H9 (cell line): ENCODE data around the gene BMPR1A. TPM values are rescaled to one million over a fixed set of nuclear protein-coding genes. Genes with fewer than 3 reads are reported as not detected.

Experiments used
- DNase-seq: peaks from one replicate; pipeline ENCODE4 v3.0.0-alpha.2; 2017
- H2AFZ ChIP-seq: one replicate; pipeline ENCODE4 v1.6.1; 2013; ENCODE audit warnings: mild to moderate bottlenecking, low read length, control low read depth, moderate library complexity
- H2AK5ac ChIP-seq: 2 replicates; pipeline ENCODE4 v1.6.1; 2013; ENCODE audit warnings: low read length, control low read depth, mixed read lengths; ENCODE audit not compliant: insufficient read length
- H2BK120ac ChIP-seq: one replicate; pipeline ENCODE4 v1.6.1; 2013; ENCODE audit warnings: low read depth, mild to moderate bottlenecking, low read length, control low read depth, inconsistent platforms; ENCODE audit not compliant: poor library complexity, severe bottlenecking
- H2BK12ac ChIP-seq: 2 replicates; pipeline ENCODE4 v1.6.1; 2013; ENCODE audit warnings: low read length, control low read depth, mixed read lengths, low read depth; ENCODE audit not compliant: insufficient read length
- H2BK15ac ChIP-seq: 2 replicates; pipeline ENCODE4 v1.6.1; 2013; ENCODE audit warnings: low read depth, low read length, control low read depth
- H2BK20ac ChIP-seq: one replicate; pipeline ENCODE4 v1.6.1; 2013; ENCODE audit warnings: low read depth, mild to moderate bottlenecking, low read length, control low read depth, inconsistent platforms; ENCODE audit not compliant: poor library complexity, severe bottlenecking
- H2BK5ac ChIP-seq: 2 replicates; pipeline ENCODE4 v1.6.1; 2013; ENCODE audit warnings: low read length, control low read depth, mixed read lengths; ENCODE audit not compliant: insufficient read length
- H3K14ac ChIP-seq: 2 replicates; pipeline ENCODE4 v1.6.1; 2013; ENCODE audit warnings: low read length, control low read depth; ENCODE audit not compliant: insufficient read depth
- H3K18ac ChIP-seq: 2 replicates; pipeline ENCODE4 v1.6.1; 2013; ENCODE audit warnings: low read depth, mild to moderate bottlenecking, mixed read lengths, low read length, control low read depth; ENCODE audit not compliant: insufficient read length
- H3K23ac ChIP-seq: 2 replicates; pipeline ENCODE4 v1.6.1; 2013; ENCODE audit warnings: low read length, control low read depth, mixed read lengths, low read depth; ENCODE audit not compliant: insufficient read length
- H3K23me2 ChIP-seq: 2 replicates; pipeline ENCODE4 v1.6.1; 2013; ENCODE audit warnings: low read depth, mild to moderate bottlenecking, mixed read lengths, low read length, control low read depth; ENCODE audit not compliant: insufficient read length, poor library complexity, severe bottlenecking
- H3K27ac ChIP-seq: 2 replicates; pipeline ENCODE4 v1.5.1; 2013; ENCODE audit warnings: low read length, control low read depth, mixed read lengths, low read depth; ENCODE audit not compliant: insufficient read length
- H3K27me3 ChIP-seq: 2 replicates; pipeline ENCODE4 v1.6.1; 2013; ENCODE audit warnings: low read length, control low read depth, inconsistent platforms; ENCODE audit not compliant: insufficient read depth
- H3K4ac ChIP-seq: 2 replicates; pipeline ENCODE4 v1.6.1; 2013; ENCODE audit warnings: low read depth, mild to moderate bottlenecking, control low read depth, inconsistent platforms, low read length, moderate library complexity
- H3K4me1 ChIP-seq: 2 replicates; pipeline ENCODE4 v1.6.1; 2013; ENCODE audit warnings: low read length, control low read depth, inconsistent platforms; ENCODE audit not compliant: insufficient read depth
- H3K4me2 ChIP-seq: 2 replicates; pipeline ENCODE4 v1.6.1; 2013; ENCODE audit warnings: low read length, control low read depth, mixed read lengths; ENCODE audit not compliant: insufficient read length, insufficient read depth
- H3K56ac ChIP-seq: 2 replicates; pipeline ENCODE4 v1.6.1; 2013; ENCODE audit warnings: low read depth, mild to moderate bottlenecking, mixed read lengths, low read length, control low read depth; ENCODE audit not compliant: insufficient read length
- H3K79me1 ChIP-seq: 2 replicates; pipeline ENCODE4 v1.6.1; 2013; ENCODE audit warnings: low read depth, mild to moderate bottlenecking, moderate library complexity, low read length, control low read depth, inconsistent platforms; ENCODE audit not compliant: insufficient read depth, poor library complexity, severe bottlenecking
- H3K79me2 ChIP-seq: 2 replicates; pipeline ENCODE4 v1.6.1; 2013; ENCODE audit warnings: low read length, control low read depth, inconsistent platforms; ENCODE audit not compliant: insufficient read depth
- H3K9ac ChIP-seq: 2 replicates; pipeline ENCODE4 v1.6.1; 2013; ENCODE audit warnings: low read length, control low read depth, mixed read lengths; ENCODE audit not compliant: insufficient read length; ENCODE audit errors: extremely low read depth
- H3K9me3 ChIP-seq: one replicate; pipeline ENCODE4 v1.6.1; 2013; ENCODE audit warnings: low read depth, low read length, inconsistent platforms; ENCODE audit not compliant: control insufficient read depth
- H3T11ph ChIP-seq: one replicate; pipeline ENCODE4 v1.6.1; 2013; ENCODE audit warnings: mild to moderate bottlenecking, low read length, control low read depth, inconsistent platforms
- H4K20me1 ChIP-seq: one replicate; pipeline ENCODE4 v1.6.1; 2013; ENCODE audit not compliant: control insufficient read depth, insufficient read length, insufficient read depth
- H4K5ac ChIP-seq: 2 replicates; pipeline ENCODE4 v1.6.1; 2013; ENCODE audit warnings: low read depth, mild to moderate bottlenecking, mixed read lengths, low read length, control low read depth; ENCODE audit not compliant: insufficient read length
- H4K8ac ChIP-seq: replicated peaks from 2 replicates; pipeline ENCODE4 v1.6.1; 2013; ENCODE audit warnings: low read length, control low read depth, mixed read lengths, low read depth; ENCODE audit not compliant: insufficient read length
- H4K91ac ChIP-seq: 2 replicates; pipeline ENCODE4 v1.6.1; 2013; ENCODE audit warnings: low read depth, mild to moderate bottlenecking, moderate library complexity, mixed read lengths, low read length, control low read depth; ENCODE audit not compliant: insufficient read length
- H3K27ac Mint-ChIP-seq, 3 experiments: 2 replicates in 2 of 3; 3 replicates in 1 of 3; pipeline ENCODE4 v1.8.0; 2020 to 2021; ENCODE audit warnings: mixed read lengths in 3 of 3, mild to moderate bottlenecking in 1 of 3, moderate library complexity in 1 of 3
- H3K27me3 Mint-ChIP-seq: 2 replicates; pipeline ENCODE4 v1.8.0; 2021; ENCODE audit warnings: low read depth, mild to moderate bottlenecking, moderate library complexity, mixed read lengths
- H3K36me3 Mint-ChIP-seq, 3 experiments: 2 replicates in 2 of 3; 3 replicates in 1 of 3; pipeline ENCODE4 v1.8.0; 2020 to 2021; ENCODE audit warnings: low read depth in 3 of 3, mixed read lengths in 3 of 3; ENCODE audit not compliant: insufficient read depth in 1 of 3
- H3K4me1 Mint-ChIP-seq, 2 experiments: 2 replicates each; pipeline ENCODE4 v1.8.0; 2020; ENCODE audit warnings: mixed read lengths in 2 of 2
- H3K4me3 Mint-ChIP-seq, 2 experiments: 2 replicates in 1 of 2; 3 replicates in 1 of 2; pipeline ENCODE4 v1.8.0; 2020 to 2021; ENCODE audit warnings: mild to moderate bottlenecking in 2 of 2, mixed read lengths in 2 of 2, moderate library complexity in 1 of 2
- H3K9me3 Mint-ChIP-seq, 2 experiments: 2 replicates in 1 of 2; 3 replicates in 1 of 2; pipeline ENCODE4 v1.8.0; 2020; ENCODE audit warnings: mild to moderate bottlenecking in 2 of 2, mixed read lengths in 2 of 2, moderate library complexity in 1 of 2
- WGBS: extraction: QIAGEN DNeasy Blood & Tissue Kit; methylation state at CpG from one replicate; pipeline ENCODE4 v1.1.7; 2013; ENCODE audit warnings: missing lambda C conversion rate, low lambda C conversion rate, mixed read lengths; ENCODE audit not compliant: insufficient read length; ENCODE audit errors: extremely low coverage; 5-methylcytosine and 5-hydroxymethylcytosine counted together
- total RNA-seq: library from RNA; stranded (reverse); gene quantifications from 2 replicates; pipeline ENCODE4 v1.2.1, GENCODE V29; 2021
- TF ChIP-seq, protein P1 (sequence below): fragments of 200-600 bp; sonication (generic); conservative IDR thresholded peaks from 3 replicates; pipeline ENCODE4 v1.8.0; 2021; ENCODE audit warnings: antibody characterized with exemption, mild to moderate bottlenecking

Gene BMPR1A
- total RNA-seq, 1 experiment from 2014 or later: 138 TPM

DNA sequence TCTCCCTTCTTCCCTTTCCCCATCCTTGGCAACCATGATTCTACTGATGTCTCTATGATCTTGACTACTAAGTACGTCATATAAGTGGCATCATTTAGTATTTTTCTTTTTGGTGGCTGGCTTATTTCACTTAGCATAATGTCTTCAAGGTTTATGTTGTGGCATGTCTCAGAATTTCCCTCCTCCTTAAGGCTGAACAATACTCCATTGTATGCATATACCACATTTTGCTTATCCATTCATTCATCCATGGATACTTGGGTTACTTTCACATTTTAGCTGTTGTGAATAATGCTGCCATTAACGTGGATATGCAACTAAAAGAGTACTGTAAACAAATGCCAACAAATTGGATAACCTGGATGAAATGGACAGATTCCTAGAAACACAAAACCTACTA lies 60.8 kb downstream of the BMPR1A start:
- Histone ChIP-seq H2AK5ac (no peak overlapping the region), H2BK15ac (no peak overlapping the region), H2AFZ (no peak overlapping the region), H3K9ac (no peak overlapping the region), H2BK120ac (no peak overlapping the region), H3K79me1 (peaks cover 5% of the 10 kb centered on the region), H3K4ac (no peak overlapping the region), H3T11ph (no peak overlapping the region), H2BK12ac (no peak overlapping the region), H3K56ac (no peak overlapping the region), H4K91ac (no peak overlapping the region), H4K5ac (no peak overlapping the region), H3K23me2 (no peaks in the 10 kb centered on the region), H3K27ac (no peak overlapping the region), H4K20me1 (no peaks in the 10 kb centered on the region), H3K4me1 (peaks cover 15% of the 10 kb centered on the region; the same call in 1 of the 2 replicates), H4K8ac (no peak overlapping the region), H2BK20ac (no peak overlapping the region), H2BK5ac (no peak overlapping the region), H3K18ac (no peak overlapping the region), H3K9me3 (no peaks in the 10 kb centered on the region), H3K27me3 (no peaks in the 10 kb centered on the region), H3K79me2 (peaks cover 65% of the 10 kb centered on the region), H3K14ac (no peak overlapping the region), H3K23ac (no peak overlapping the region), H3K4me2 (no peak overlapping the region)
- no peaks in the 10 kb centered on the region for H3K27me3 Mint-ChIP-seq
- DNase-seq: no peak
- no peaks in the 10 kb centered on the region for H3K9me3 Mint-ChIP-seq
- no CpG with 5 or more reads among the region's 2 CpGs for whole genome bisulfite sequencing
- no peak overlapping the region for H3K4me3 Mint-ChIP-seq
- TF ChIP-seq, protein P1, sequence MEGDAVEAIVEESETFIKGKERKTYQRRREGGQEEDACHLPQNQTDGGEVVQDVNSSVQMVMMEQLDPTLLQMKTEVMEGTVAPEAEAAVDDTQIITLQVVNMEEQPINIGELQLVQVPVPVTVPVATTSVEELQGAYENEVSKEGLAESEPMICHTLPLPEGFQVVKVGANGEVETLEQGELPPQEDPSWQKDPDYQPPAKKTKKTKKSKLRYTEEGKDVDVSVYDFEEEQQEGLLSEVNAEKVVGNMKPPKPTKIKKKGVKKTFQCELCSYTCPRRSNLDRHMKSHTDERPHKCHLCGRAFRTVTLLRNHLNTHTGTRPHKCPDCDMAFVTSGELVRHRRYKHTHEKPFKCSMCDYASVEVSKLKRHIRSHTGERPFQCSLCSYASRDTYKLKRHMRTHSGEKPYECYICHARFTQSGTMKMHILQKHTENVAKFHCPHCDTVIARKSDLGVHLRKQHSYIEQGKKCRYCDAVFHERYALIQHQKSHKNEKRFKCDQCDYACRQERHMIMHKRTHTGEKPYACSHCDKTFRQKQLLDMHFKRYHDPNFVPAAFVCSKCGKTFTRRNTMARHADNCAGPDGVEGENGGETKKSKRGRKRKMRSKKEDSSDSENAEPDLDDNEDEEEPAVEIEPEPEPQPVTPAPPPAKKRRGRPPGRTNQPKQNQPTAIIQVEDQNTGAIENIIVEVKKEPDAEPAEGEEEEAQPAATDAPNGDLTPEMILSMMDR: no peak
- peaks cover 0 to 9% (median 5%) of the 10 kb centered on the region in 3 experiments; a peak in 3 of 7 replicates for H3K36me3 Mint-ChIP-seq
- H3K4me1 Mint-ChIP-seq: peaks cover 62 to 72% of the 10 kb centered on the region in 2 experiments
- no peak overlapping the region; a peak in 1 of 7 replicates for H3K27ac Mint-ChIP-seq
